ENCODE data around the gene FAIM2.

GRCh38 chr12:49948866-49949845 lies 45.5 kb upstream of the FAIM2 start:
- no peak for TF ChIP-seq POLR2AphosphoS5 (IDR thresholded peaks at IDR 0.05; ENCODE audit: low read depth, low read length)
- TF ChIP-seq CTCF (IDR thresholded peaks at IDR 0.05): no peak
- TF ChIP-seq REST (IDR thresholded peaks at IDR 0.05; ENCODE audit: insufficient read depth in 1 of 2, low read depth in 2 of 2, low read length in 1 of 2): no peak

Data from Panc1 (cell line).